GM19035 (cell line): ENCODE results near the gene RABL6.
"Not testable (repeated sequence)": the region's sequence is repeated elsewhere in the genome, so short reads cannot be mapped to it uniquely, and the experiment has no call there.

Source experiments
- ATAC-seq: cut with Tn5 transposase; IDR thresholded peaks from one replicate; pipeline ENCODE4 v1.9.1; 2021; ENCODE audit not compliant: unreplicated experiment

Gene RABL6

GRCh38 chr9:136833381-136834048 lies 25.8 kb downstream of the RABL6 start:
- not testable (repeated sequence) for ATAC-seq

GRCh38 chr9:136835162-136835931 lies 27.6 kb downstream of the RABL6 start:
- no peak for ATAC-seq

DNA sequence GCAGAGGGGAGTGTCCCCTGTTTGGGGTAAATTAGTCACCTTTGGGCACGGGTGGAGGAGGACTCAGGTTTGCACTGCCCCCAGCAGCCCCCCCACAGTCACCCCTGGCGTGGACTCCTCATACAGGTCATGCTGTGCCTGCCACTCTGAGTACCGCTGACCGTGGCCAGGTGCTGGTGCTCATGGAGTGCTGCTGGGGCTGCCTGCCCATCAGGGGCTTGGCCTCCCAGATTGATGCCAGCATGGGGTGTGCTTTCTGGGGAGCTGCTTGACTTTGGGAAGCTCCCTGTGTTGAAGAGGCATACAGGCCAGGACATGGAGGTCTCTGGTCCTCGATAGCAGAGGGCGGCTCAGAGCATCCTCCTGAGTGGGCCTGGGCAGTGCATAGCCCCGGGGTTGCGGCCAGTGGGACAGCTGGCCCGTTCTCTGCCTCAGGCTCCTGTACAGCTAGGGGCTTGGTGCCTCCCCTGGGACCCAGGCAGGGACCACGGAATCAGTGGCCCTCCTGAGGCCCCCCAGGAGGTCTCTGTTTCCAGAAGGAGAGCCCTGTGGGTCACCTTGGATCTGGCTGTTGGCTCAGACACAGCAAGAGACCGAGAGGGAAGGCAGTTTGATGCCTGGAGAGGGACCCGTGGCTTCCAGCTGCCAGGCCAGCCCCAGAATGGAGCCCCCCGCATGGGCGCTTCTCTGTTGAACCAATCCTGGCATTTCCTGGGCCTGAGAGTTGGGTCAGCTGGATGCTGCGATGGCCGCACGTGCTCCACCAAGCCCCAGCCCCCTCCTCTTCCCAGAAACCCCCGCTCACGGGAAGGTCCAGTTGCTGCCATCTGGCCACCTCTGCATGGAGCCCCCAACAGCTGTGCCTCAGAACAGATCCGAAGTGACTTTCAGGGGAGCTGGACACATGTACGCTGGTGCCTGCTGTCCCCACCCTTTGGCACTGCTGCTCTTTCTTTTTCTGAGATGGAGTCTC lies 28.5 kb downstream of the RABL6 start:
- no peak for ATAC-seq

DNA sequence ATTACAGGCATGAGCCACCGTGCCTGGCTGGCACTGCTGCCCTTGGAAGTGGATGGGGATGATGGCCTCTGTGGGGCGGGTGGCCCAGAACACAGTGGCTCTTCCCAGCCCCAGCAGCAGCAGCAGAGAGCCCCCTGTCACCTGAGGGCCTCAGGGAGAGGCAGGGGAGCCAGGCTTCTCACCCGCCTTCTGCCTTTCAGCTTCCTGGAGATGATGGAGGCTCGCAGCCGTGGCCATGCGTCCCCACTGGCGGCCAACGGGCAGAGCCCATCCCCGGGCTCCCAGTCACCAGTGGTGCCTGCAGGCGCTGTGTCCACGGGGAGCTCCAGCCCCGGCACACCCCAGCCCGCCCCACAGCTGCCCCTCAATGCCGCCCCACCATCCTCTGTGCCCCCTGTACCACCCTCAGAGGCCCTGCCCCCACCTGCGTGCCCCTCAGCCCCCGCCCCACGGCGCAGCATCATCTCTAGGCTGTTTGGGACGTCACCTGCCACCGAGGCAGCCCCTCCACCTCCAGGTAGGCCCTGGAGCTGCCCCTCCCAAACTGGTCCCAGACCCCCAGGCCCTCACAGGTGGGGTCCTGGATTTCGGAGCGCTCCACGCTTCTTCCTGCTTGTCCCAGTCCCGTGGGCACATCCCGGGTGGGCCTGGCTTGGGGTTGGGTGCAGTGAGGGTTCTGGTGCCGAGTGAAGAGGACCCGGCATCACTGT lies 29.6 kb downstream of the RABL6 start:
- no peak for ATAC-seq

GRCh38 chr9:136837856-136838277 lies 30.1 kb downstream of the RABL6 start:
- ATAC-seq = not testable (repeated sequence)

DNA sequence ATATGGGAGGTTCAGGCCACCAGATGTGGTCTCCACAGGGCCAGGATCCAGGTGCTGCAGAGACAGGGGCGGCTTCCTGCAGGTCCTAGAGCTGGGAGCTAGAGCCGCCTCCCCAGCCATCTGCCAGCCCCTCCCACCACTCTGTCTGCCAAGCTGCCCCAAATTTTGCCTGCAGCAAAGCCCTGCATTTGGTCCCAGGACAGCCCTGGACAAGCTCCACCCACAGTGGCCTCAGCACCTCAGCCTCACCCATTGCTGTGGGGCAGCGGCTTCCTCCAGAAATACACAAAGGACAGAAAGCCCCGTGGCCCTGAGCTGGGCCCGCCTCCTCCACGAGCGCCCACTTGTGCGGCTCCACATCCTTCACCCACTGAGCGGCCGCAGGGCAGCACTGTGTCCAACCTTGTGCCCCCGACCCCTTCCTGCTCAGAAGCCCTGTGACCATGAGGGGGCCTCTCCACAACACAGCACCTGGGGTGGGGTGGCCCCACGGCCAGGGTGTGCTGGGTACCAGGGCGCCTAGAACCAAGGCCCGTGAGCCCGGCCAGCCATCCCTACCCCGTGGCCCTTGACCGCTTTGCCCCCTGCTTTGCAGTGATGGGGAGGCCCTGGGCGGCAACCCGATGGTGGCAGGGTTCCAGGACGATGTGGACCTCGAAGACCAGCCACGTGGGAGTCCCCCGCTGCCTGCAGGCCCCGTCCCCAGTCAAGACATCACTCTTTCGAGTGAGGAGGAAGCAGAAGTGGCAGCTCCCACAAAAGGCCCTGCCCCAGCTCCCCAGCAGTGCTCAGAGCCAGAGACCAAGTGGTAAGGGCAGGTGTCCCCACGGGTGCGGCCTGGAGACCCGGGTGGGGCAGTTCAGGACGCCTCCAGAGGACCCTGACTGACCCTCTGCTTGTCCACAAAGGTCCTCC lies 30.8 kb downstream of the RABL6 start:
- ATAC-seq = no peak

GRCh38 chr9:136839229-136840139 lies 31.7 kb downstream of the RABL6 start:
- no peak for ATAC-seq

GRCh38 chr9:136840140-136840876 lies 32.6 kb downstream of the RABL6 start:
- no peak for ATAC-seq

DNA sequence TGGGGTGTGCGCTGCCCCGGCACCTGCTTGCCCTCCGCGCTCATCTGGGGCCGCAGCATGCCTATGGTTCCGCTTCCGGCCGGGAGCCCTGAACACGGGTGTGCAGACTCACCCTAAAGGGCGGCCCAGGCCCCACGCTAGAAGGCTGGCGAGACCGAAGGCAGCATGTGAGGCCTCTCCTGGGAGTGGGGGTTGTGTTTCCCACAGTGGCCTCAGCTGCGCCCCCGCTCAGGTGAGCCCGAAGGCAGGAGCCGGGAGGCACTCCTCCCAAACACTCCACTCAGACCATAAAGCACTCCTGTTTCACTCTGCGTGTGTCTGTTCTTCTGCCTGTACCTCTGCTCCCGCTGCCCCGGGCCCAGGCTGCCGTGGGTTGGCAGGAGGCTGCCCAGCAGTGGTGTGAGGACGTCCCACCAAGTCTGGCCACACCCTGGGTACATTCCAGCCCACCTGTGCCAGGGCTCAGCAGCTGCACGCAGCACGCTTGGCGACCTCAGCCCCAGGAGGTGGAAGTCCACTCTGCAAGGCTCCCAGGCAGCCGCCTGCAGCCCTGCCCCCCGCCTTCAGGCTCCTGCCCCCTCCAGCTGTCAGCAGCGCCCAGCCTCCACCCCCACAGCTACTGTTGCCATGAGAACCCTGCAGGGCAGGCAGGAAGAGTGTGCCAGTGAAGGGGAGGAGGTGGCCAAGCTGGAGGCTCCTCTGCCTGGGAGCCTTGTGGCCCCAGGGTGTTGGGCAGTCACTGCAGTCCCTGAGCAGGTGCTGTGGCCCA lies 33.3 kb downstream of the RABL6 start:
- no peak for ATAC-seq

DNA sequence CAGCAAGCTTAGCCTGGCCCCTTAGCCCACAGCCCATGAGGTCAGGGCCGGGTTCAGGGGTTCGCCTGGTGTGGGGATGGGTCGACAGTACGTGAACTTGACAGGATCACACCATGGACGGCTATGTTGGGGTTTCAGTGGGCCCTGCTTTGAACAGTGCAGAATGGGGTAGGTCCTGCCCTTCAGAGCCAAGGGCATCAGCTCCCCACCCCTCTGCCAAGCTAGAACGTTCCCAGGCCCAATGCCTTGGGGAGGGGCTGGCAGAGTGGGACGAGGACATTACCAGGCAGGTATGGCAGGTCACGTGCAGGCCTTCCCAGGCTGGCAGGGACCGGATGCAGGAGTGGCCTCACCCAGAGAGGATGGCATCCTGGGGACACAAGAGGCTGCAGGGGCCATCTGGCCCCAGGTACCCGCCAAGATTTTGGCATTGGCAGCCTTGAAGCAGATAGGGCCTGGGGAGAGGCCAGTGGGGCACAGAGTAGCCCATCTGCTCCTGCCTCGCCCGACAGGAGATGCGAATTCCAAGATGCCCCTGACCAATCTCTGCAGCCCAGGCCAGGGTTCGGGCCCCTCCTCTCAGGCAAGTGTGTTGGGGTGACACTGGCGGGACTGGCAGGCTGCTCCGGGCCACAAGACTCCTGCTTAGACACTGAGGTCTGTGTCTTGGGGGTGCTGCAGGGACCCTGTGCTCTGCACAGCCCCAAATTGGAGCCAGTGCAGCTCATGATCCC lies 34.1 kb downstream of the RABL6 start:
- ATAC-seq = not testable (repeated sequence)

DNA sequence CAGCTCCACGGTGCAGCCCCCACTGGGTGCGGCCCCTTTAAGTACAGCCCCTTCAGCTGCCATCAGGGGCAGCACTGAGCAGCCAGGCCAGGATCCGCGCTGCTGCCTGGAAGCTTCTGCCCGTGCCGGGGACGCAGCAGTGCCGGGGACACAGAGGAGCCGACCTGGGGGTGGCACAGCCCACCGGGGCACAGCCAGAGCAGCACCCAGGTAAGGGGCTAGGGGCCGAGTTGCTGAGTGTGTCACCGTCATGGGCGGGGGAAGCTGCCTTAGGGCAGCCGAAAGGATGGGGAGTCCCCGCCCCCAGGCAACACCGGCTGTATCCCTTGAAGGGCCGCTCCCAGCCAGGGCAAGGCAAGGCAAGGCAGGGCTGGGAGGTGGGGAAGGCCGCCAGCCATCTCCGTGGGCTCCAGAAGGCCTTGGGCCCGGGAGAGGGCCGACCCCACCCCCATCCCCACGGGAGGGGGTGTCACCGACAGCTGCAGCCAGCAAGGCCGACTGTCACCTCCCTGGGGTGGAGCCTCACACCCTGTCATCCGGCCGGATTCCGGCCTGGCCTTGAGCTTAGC lies 34.7 kb downstream of the RABL6 start, which contains the start of gene AJM1:
Gene AJM1 (plus strand): TSS at position 99 of the 569 bp plus-strand sequence. CDS start 1,937 bp downstream, outside the sequence.
- ATAC-seq = peak; percentile 76

GRCh38 chr9:136843159-136843800 lies 35.5 kb downstream of the RABL6 start:
- not testable (repeated sequence) for ATAC-seq

DNA sequence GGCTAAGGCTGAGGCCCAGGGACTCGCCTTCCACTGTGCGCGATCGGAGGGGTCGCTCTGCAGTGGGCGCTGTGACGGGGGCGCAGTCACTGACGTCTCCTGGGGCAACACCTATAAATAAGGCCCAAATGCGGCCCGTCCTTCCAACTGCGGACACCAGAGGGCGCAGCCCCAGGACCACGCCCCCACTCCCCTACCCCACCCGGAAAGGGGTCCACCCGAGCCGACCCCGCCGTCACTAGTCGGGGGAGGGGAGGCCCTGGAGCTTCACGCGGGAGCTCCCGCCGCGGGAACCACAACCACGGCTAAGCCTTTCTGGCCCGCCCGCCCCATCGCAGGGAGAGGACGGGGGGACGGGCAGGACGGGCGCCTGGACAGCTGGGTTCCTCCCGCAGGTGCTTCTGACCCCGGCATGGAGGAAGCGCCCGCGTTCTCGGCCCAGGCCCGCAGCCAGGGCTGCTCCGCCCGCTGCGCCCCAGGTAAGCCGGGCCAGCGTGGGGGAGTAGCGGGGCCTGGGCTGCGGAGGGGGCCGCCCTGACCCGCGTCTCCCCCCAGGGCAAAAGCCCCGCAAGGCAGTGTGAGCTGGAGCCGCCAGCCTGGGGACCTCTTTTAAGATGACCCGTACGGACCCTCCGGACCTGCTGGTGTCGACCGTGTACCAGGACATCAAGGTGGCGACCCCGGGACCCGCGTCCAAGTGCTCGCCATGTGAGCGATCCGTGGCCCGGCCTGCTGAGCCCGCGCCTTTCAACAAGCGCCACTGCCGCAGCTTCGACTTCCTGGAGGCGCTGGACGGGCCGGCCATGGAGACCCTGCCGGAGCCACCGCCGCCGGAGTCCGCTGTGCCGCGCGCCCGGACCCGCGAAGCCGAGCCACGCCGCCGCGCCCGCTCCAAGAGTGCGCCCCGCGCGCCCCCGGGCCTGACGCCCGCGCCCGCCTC lies 36.3 kb downstream of the RABL6 start:
- not testable (repeated sequence) for ATAC-seq

DNA sequence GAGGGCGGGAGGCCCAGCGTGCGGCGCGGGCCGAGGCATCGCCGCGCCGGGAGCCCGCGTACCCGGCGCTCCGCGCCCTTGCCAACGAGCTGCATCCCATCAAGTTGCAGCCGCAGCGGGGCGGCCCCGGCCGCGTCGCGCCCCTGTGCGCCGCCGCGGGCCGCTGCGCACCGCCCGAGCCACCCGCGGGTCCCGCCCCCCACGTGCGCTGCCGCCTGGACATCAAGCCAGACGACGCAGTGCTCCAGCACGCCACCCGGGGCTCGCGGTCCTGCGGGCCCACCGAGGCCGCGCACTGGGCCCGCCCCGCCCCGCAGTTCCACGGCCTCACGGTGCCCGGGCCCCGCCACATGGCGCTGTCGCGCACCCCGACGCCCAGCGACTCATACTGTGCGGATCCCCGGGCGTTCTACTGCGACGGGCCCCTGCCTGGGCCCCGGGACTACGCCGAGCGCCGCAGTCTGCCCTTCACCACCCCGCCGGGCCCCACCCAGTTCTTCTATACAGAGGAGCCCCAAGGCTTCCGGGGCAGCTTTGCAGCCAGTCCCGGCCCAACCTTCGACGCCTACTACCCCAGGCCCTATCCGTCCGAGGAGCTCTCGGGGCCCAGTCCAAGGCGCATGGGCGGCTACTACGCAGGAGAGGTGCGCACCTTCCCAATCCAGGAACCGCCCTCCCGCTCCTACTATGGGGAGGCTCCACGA lies 37.2 kb downstream of the RABL6 start:
- ATAC-seq = no peak
